ENCODE measurements around the gene RHEB.

RHEB gene

GRCh38 chr7:151447312-151447711, 72.4 kb downstream of the RHEB start:
- DNase-seq: no peak

DNA sequence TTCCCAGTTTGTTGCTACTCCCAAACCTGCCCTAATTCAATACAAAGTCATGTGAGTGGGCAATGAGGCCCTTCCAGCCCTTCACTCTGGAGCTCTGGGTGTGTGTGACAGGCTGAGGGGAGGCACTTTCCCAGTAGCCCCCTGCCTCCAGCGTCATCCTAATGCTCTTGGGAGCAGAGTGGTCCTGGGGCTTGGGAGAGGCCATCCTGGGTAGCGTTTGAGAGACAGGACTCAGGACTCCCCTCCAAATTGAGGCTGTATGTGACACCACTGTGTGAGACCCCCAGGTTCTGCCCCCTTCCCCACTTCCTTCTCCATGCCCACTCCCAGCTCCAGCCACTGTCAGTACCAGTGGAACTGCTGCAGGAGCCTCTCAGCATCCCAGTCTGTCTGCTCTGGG, 73.3 kb downstream of the RHEB start:
- no peak for DNase-seq

GRCh38 chr7:151444632-151445031, 75.1 kb downstream of the RHEB start:
- no peak for DNase-seq

DNA sequence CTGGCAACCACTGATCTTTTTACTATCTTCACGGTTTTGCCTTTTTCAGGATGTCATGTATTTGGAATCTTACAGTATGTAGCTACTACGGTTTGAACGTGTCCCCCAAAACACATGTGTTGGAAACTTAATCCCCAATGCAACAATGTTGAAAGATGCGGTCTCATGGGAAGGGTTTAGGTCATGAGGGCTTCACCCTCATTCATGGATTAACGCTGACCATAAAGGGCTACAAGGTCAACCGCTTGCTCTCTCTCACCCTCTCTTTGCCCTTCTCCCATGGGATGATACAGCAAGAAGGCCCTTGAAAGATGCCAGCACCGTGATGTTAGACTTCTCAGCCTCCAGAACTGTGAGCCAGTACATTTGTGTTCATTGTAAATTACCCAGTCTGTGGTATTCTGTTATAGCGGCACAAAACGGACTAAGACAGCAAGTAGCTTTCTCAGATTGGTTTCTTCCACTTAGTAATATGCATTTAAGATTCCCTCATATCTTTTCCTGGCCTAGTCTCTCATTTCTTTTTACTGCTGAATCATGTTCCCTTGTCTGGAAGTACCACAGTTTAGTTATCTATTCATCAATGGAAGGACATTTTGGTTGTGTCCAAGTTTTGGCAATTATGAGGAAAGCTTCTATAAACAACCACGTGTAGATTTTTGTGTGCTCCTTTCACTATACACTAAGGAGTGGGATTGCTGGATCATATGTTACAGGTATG, 76.8 kb downstream of the RHEB start:
- DNase-seq: no peak

GRCh38 chr7:151440799-151441445, 78.8 kb downstream of the RHEB start:
- DNase-seq: no peak

DNA sequence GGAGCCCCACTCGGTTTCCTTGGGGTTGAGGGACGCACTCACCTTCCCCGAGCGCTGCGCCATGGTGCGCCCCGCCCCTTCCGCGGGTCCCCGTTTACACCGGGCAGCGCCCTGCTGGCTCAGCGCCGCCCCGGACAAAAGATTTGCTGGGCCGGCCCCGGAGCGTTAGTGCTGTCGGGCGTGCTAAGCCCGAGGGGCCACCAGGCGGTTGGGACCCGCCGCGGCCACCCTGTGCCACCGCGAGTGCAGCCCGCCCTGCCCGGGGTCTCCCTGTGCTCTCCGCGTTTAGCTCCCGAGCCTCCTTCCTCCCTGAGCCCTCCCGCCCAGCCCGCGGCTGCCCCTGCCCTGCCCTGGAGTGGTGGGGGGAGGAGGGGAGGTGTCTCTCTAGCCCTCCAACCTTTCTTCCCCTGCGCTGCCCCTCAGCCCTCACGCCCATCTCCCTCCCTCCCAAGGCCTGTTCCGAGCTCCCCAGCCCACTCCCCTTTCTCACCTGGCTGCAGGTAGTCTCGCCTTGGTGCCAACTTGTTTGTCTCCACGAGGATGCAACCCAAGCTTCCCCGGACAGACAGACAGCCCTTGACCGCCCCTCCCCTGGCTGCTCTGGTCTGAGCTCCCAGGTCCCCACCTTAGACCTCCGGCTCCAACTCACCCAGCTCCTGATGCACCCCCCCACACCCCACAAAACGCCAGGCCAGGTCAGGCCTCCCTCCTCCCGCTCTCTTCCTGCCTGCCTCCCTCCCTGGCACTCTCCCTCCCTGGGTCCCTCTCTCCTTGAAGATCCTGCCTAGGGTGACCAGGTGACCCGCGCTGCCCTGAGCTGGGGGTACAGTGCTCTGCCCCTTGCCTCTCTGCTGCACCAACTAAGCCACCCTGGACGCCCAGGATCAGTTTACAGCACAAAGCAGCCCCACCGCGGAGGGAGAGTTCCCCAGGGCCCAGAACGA, 79.6 kb downstream of the RHEB start, which contains the start of gene CRYGN:
TSS of gene CRYGN (minus strand) at position 287 of the 944 bp plus-strand sequence. CDS start at position 63, 224 bp downstream.
- peak; percentile 66 for DNase-seq

DNA sequence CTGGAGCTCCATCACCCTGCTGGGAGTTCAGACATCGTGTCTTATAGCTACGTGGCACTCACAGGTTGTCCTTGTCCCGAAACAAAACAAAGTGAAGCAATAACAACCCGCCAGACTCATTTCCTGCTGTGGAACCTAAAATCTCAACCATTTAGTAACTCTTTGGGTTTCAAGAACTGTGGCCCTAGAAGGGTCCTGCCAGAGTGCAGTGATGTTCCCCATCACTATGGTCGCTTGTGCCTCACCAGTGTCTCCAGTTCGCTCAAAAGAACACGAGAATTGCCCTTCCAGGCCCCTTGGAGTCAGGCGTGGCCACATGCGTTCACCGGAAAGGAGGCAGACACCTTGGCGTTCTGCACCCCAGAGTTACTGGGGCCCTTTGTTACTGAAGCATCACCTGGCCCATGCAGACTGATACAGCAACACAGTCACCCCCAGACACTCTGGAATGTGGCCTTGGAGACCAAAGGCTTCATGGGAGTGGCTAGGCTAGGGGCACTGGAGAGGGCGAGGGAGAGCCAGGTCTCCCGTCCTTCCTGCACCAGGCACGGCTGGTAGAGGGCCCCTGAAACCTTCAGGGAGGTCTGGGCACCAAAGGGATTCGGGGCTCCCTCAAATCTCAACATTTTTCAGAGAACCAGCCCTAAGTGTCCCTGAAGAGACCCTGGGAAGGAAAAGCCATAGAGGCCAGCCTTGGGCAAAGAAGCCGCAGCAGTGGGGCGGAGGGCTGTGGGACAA, 80.7 kb downstream of the RHEB start:
- no peak for DNase-seq

DNA sequence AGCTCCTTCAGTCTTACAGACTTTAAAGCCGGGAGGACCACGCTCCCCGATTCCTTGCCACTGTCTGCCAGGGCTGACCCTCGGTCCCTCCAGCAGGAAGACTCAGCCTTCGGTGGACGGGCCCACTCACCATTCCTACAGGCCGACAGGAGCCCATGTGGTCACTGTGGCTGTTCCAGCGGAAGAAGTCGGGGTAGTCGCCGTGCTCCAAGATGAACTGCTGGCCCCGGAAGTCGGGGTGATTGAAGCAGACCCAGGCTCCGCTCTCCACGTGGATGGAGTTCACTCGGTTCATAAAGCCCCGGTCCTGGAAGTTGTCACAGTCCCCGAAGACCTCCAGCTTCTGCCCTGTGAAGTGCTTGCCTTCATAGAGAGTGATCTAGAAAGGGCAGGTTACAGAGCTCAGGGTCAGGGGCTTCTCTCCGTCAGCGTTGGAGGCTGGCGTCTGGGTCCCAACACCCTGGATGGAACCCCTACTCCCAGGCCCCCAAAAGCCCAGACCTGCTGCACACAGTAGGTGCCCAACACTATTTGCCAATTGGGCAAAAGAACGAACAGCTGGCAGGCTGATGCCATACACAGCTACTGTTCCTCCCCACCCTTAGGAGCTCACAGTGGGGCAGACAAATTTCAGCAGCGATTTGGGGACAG, 81.7 kb downstream of the RHEB start:
- no peak for DNase-seq

GRCh38 chr7:151437159-151437553, 82.5 kb downstream of the RHEB start:
- DNase-seq: no peak

GRCh38 chr7:151436446-151437158, 83.1 kb downstream of the RHEB start:
- no peak for DNase-seq

GRCh38 chr7:151435971-151436370, 83.7 kb downstream of the RHEB start:
- DNase-seq: no peak

GRCh38 chr7:151435103-151435916, 84.4 kb downstream of the RHEB start:
- no peak for DNase-seq

GRCh38 chr7:151434549-151434948, 85.1 kb downstream of the RHEB start:
- no peak for DNase-seq

DNA sequence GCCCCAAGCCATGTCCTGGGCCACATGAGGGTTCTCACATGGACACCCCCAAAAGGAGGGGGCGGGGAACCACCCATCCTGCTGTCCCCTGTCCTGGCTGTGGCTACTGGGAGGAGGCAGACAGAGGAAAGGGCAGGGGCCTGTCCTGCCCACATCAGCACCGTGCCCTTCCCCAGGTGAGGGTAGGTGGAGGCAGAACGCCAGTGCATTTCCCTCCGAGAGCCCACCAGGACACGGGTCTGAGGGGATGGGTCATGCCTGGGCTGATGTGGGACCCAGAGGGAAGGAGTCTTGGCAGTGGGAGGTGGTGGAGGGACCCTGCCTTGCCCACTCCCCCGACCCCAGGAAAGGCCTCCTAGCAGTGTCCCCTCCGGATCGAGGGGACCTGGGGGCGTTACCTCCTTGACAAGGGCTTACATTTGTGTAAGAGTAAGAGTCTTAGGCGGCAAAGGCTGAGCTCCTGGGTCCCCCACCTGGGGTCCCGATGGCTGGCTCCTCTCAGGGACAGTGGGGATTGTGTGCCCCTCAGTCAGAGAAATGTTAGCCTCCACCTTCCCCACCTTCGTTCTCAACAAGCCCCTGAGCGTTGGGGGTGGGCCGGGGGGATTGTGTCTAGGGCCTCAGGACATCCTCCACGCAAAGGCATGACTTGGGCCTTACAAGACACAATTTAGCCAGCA, 85.8 kb downstream of the RHEB start:
- DNase-seq: no peak

DNA sequence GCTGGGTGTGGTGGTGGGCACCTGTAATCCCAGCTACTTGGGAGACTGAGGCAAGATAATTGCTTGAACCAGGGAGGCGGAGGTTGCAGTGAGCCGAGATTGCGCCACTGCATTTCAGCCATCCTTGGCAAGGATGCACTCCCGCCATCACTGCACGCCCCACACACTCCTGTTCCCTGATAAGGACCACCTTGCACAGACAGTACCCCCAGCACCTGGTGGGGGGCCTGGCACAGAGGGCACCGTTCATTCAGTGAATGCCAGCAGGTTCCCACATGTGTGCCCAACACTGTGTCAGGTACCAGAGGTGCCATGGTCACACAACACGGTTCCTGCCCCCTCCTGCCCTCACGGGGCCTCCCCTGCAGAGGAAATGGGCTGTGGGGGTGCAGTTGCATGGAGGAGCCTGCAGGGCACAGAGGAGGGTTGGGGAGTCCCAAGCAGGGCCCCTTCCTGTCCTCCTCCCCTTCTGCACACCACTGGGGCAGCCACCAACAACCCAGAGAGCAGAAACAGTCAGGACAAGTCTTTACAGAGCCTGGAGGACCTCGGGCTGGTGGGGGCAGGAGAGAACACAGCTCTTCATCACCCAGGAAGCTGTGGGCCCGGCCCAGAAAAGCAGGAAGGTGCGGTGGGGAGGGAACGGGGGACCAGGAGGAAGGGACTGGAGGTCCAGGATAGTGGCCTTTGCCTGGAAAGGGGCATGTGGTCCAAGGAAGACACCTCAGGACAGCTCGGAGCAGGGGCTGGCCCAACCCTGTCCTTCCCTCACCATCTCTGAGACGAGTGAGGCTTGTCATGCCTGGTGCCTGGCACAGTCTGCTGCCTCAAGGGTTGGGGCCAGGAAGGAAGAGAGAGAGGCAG, 86.8 kb downstream of the RHEB start:
- DNase-seq: no peak

- DNase-seq: no peak
These were observed 87.9 kb downstream of the RHEB start for GRCh38 chr7:151431768-151432311.

DNA sequence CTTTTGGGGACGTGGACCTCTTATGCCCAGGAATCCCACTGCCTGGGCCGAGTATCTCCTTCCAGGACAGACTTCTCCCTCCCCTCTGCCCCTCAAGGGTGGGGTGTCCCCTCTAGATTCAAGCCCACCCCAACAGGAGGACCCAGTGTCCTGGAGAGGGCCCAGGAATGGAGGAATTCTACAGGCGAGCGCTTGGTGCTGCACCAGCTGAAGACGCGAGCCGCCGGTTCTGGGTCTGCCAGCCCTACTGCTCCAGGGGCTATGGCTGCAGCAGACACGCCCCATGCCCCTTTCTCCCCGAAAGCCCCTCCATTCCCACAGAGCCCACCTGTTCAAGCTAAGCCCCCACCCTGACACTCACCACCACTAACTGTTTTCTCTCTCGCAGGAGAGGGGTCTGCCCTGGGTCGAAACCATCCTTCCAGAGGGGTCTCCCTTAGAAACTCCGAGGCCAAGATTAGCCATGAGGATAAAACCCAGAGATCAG, 88.4 kb downstream of the RHEB start:
- DNase-seq: no peak

Data from eye (tissue), 1 donor.